HFFc6 (cell line): ENCODE measurements around the gene ASB18. TPM values are rescaled to one million over a fixed set of nuclear protein-coding genes. Genes with fewer than 3 reads are reported as not detected.

Experiments
- DNase-seq: peaks from one replicate; pipeline ENCODE4 v3.0.0-alpha.2; 2018
- H3K27ac Mint-ChIP-seq: 2 replicates; pipeline ENCODE4 v1.8.0; 2020; ENCODE audit warnings: mild to moderate bottlenecking, mixed read lengths
- H3K27me3 Mint-ChIP-seq: 2 replicates; pipeline ENCODE4 v1.8.0; 2021; ENCODE audit warnings: mild to moderate bottlenecking, moderate library complexity, mixed read lengths; ENCODE audit not compliant: insufficient read depth
- H3K36me3 Mint-ChIP-seq: 2 replicates; pipeline ENCODE4 v1.8.0; 2021; ENCODE audit warnings: low read depth, mixed read lengths
- H3K4me1 Mint-ChIP-seq: 2 replicates; pipeline ENCODE4 v1.8.0; 2020; ENCODE audit warnings: low read depth, mixed read lengths
- H3K4me3 Mint-ChIP-seq: 2 replicates; pipeline ENCODE4 v1.8.0; 2020; ENCODE audit warnings: mild to moderate bottlenecking, moderate library complexity, mixed read lengths
- H3K9me3 Mint-ChIP-seq: 2 replicates; pipeline ENCODE4 v1.8.0; 2020; ENCODE audit warnings: mild to moderate bottlenecking, mixed read lengths
- total RNA-seq, 6 experiments: library from RNA; stranded (reverse); fragmentation: NEBNext Ultra II Directional; extraction: Animal tissue kit (Norgen Biotek cat#: 25700); gene quantifications; 2 replicates in 1 of 6; 3 replicates in 5 of 6; pipeline ENCODE4 v1.2.3, GENCODE V29; 2021
- TF ChIP-seq, protein P1 (sequence below): fragments of 200-600 bp; sonication (generic); IDR thresholded peaks from 2 replicates; pipeline ENCODE4 v1.5.0; 2021; ENCODE audit warnings: antibody characterized with exemption, mild to moderate bottlenecking

The ASB18 gene
- total RNA-seq, 6 experiments from 2014 or later: not detected

- Mint-ChIP-seq H3K9me3 (peaks cover 26% of the 10 kb centered on the region), H3K36me3 (0 out of 2 replicates have a peak, but pooled peaks cover 5% of the 10 kb centered on the region), H3K27ac (no peak overlapping the region), H3K4me3 (no peak overlapping the region), H3K27me3 (peaks cover 10% of the 10 kb centered on the region), H3K4me1 (no peaks in the 10 kb centered on the region)
- TF ChIP-seq, protein P1, sequence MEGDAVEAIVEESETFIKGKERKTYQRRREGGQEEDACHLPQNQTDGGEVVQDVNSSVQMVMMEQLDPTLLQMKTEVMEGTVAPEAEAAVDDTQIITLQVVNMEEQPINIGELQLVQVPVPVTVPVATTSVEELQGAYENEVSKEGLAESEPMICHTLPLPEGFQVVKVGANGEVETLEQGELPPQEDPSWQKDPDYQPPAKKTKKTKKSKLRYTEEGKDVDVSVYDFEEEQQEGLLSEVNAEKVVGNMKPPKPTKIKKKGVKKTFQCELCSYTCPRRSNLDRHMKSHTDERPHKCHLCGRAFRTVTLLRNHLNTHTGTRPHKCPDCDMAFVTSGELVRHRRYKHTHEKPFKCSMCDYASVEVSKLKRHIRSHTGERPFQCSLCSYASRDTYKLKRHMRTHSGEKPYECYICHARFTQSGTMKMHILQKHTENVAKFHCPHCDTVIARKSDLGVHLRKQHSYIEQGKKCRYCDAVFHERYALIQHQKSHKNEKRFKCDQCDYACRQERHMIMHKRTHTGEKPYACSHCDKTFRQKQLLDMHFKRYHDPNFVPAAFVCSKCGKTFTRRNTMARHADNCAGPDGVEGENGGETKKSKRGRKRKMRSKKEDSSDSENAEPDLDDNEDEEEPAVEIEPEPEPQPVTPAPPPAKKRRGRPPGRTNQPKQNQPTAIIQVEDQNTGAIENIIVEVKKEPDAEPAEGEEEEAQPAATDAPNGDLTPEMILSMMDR: no peak
- DNase-seq: no peak
Measured at GRCh38 chr2:236238751-236239150, 25.5 kb downstream of the ASB18 start.

DNA sequence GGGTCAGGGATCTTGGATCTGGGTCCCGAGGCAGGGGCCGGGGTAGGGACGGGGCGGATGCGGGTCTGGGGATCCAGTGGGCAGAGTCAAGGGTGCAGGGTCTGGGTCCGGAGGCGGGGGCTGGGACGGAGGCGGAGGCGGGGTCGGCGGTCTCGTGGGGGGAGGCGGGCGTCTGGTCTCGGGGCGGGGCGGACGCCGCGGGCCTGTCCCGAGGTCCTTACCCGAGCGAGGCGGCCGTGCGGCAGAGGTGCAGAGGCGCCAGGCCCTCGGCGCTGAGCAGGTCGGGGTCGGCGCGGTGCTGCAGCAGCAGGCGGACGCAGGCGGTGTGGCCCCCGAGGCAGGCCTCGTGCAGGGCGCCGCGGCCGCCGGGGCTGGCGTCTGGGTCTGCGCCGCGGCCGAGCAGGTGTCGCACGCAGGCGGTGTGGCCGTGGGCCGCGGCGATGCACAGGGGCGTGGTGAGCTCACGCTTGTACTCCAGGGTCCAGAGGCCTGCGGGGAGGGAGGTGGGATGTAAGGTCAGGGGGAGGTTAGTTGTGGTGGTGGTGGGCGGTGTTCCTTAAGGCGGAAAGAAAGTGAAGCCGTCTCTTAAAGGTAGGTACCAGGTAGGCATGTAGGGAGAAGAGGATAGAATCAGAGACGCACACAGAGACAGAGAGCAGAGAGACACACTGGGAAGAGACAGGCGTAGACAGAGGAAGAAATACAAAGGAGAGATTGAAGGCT lies 26.6 kb downstream of the ASB18 start:
- Mint-ChIP-seq H3K4me3 (no peak overlapping the region), H3K36me3 (0 out of 2 replicates have a peak, but pooled peaks cover 5% of the 10 kb centered on the region), H3K9me3 (peaks cover 26% of the 10 kb centered on the region), H3K27ac (no peak overlapping the region), H3K4me1 (no peaks in the 10 kb centered on the region), H3K27me3 (peaks cover 10% of the 10 kb centered on the region)
- DNase-seq: no peak
- TF ChIP-seq, protein P1: no peak

DNA sequence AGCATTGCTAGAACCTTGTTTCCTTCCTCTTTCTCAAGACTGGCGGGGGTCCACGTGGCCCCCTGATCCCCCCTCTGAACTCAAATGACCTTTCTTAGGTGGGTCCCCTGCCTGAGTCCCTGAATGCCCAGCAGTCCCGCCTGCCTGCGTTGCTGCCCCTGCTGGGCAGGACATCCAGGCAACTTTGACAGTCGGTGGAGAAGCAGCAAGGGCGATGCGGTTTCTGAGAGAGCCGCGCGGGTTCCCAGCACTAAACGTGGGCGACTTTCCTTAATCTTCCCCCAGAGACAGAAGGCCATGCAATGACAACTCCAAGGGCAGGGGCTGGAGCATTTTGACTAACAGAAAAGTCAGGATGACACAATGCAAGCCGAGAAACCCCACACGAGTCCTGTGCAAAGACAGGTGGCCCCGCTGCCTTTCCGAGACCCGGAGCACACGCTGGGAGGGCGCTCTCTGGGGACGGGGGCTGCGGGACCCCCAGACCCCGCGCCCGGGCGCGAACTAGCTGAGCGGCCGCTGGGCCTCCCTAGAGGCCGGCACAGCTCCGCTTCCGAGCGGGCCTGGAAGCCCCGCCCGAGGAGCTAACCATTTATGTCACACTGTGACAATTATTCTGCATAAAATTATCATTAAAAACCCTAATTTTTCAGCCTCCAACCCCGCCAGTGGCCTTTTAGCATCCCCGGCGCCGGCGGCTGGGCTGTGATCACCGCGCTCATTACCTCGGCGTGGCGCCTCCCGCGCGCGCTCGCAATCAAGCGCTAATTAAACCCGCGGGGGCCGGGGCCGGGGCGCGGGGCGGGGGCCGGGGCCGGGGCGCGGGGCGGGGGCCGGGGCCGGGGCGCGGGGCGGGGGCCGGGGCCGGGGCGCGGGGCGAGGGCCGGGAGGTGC lies 27.4 kb downstream of the ASB18 start:
- no peak for DNase-seq
- peaks cover 26% of the 10 kb centered on the region for H3K9me3 Mint-ChIP-seq
- no peak overlapping the region for H3K27ac Mint-ChIP-seq
- 0 out of 2 replicates have a peak, but pooled peaks cover 5% of the 10 kb centered on the region for H3K36me3 Mint-ChIP-seq
- H3K4me1 Mint-ChIP-seq: no peaks in the 10 kb centered on the region
- H3K4me3 Mint-ChIP-seq: no peak overlapping the region
- peaks cover 10% of the 10 kb centered on the region for H3K27me3 Mint-ChIP-seq
- TF ChIP-seq, protein P1: no peak

GRCh38 chr2:236229186-236229585 lies 35.0 kb downstream of the ASB18 start:
- Mint-ChIP-seq H3K27ac (no peak overlapping the region), H3K9me3 (peaks cover 46% of the 10 kb centered on the region), H3K36me3 (peaks cover 6% of the 10 kb centered on the region), H3K27me3 (no peaks in the 10 kb centered on the region), H3K4me1 (no peaks in the 10 kb centered on the region), H3K4me3 (no peak overlapping the region)
- no peak for DNase-seq
- TF ChIP-seq, protein P1: no peak

DNA sequence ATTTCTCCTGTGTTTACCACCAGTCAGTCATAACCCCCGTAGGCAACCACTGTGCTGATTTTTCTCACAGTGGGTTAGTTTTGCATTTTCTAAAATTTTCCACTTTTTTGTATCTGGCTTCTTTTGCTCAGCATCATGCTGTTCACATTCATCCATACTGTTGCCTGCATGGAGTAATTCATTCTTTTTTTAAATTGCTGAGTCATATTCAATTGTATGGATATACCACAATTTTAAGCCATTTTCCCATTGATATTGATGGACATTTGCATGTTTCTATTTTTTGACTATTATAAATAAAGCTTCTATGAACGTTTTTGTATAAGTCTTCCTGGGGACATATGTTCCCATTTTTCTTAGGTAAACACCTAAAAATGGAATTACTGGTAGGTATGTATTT lies 40.5 kb downstream of the ASB18 start:
- H3K36me3 Mint-ChIP-seq: no peaks in the 10 kb centered on the region
- TF ChIP-seq, protein P1: no peak
- peaks cover 1% of the 10 kb centered on the region; the same call in 1 of the 2 replicates for H3K27me3 Mint-ChIP-seq
- no peaks in the 10 kb centered on the region for H3K4me1 Mint-ChIP-seq
- no peak overlapping the region for H3K4me3 Mint-ChIP-seq
- peaks cover 61% of the 10 kb centered on the region for H3K9me3 Mint-ChIP-seq
- no peak for DNase-seq
- H3K27ac Mint-ChIP-seq: no peak overlapping the region
